Keratinocyte (primary cell): ENCODE data around the gene SPEF1. TPM values are rescaled to one million over a fixed set of nuclear protein-coding genes. Genes with fewer than 3 reads are reported as not detected.
A peak's percentile ranks its signal among the peaks of the same experiment; 100 is the strongest.

Experiments
- DNase-seq: peaks from one replicate; pipeline ENCODE4 v3.0.0-alpha.2; 2011; ENCODE audit warnings: low read depth, missing footprints, low spot score
- FAIRE-seq: peaks from 2 replicates; lab custom pipeline; 2011; peaks lifted over from hg19 to GRCh38; lab: Jason Lieb, UNC
- H2AFZ ChIP-seq: 2 replicates; pipeline ENCODE4 v1.6.0; 2012; ENCODE audit warnings: low read length, control low read depth, inconsistent platforms; ENCODE audit not compliant: control insufficient read depth
- H3K27ac ChIP-seq: 2 replicates; pipeline ENCODE4 v1.5.1; 2011; ENCODE audit warnings: low read length; ENCODE audit not compliant: control insufficient read depth, insufficient read depth
- H3K27me3 ChIP-seq: 3 replicates; pipeline ENCODE4 v1.6.0; 2011; ENCODE audit warnings: low read length; ENCODE audit not compliant: control insufficient read depth, insufficient read depth; ENCODE audit errors: extremely low read depth
- H3K36me3 ChIP-seq, 2 experiments: 2 replicates in 1 of 2; 3 replicates in 1 of 2; pipeline ENCODE4 v1.5.1; 2011; ENCODE audit warnings: low read length in 2 of 2, mild to moderate bottlenecking in 1 of 2; ENCODE audit not compliant: control insufficient read depth in 2 of 2, insufficient read depth in 2 of 2; ENCODE audit errors: extremely low read depth in 1 of 2
- H3K4me1 ChIP-seq: 3 replicates; pipeline ENCODE4 v1.5.1; 2011; ENCODE audit warnings: low read length; ENCODE audit not compliant: control insufficient read depth, insufficient read depth; ENCODE audit errors: extremely low read depth
- H3K4me2 ChIP-seq: 3 replicates; pipeline ENCODE4 v1.6.0; 2011; ENCODE audit warnings: low read depth, low read length; ENCODE audit not compliant: control insufficient read depth, insufficient read depth; ENCODE audit errors: extremely low read depth
- H3K4me3 ChIP-seq, 3 experiments: fragments of 200-600 bp in 1 of 3; sonication (generic) in 1 of 3; 2 replicates in 2 of 3; 3 replicates in 1 of 3; pipeline ENCODE4 v1.5.1; 2011 to 2016; ENCODE audit warnings: low read length in 3 of 3, mild to moderate bottlenecking in 3 of 3, control low read depth in 2 of 3, inconsistent platforms in 1 of 3, low read depth in 1 of 3, mixed read lengths in 1 of 3, mixed run types in 1 of 3, moderate library complexity in 1 of 3; ENCODE audit not compliant: control insufficient read depth in 2 of 3, insufficient read depth in 2 of 3; ENCODE audit errors: extremely low read depth in 1 of 3
- H3K79me2 ChIP-seq: 2 replicates; pipeline ENCODE4 v1.6.0; 2012; ENCODE audit warnings: low read length; ENCODE audit not compliant: control insufficient read depth, insufficient read depth
- H3K9ac ChIP-seq: 3 replicates; pipeline ENCODE4 v1.6.0; 2011; ENCODE audit warnings: low read length; ENCODE audit not compliant: control insufficient read depth, insufficient read depth; ENCODE audit errors: extremely low read depth
- H3K9me1 ChIP-seq: 3 replicates; pipeline ENCODE4 v1.6.0; 2011; ENCODE audit warnings: low read length; ENCODE audit not compliant: control insufficient read depth, insufficient read depth; ENCODE audit errors: extremely low read depth
- H3K9me3 ChIP-seq: 2 replicates; pipeline ENCODE4 v1.5.1; 2012; ENCODE audit warnings: low read depth, low read length; ENCODE audit not compliant: control insufficient read depth
- H4K20me1 ChIP-seq: 3 replicates; pipeline ENCODE4 v1.6.0; 2011; ENCODE audit warnings: low read length; ENCODE audit not compliant: control insufficient read depth, insufficient read depth; ENCODE audit errors: extremely low read depth
- CTCF ChIP-seq, 3 experiments: IDR thresholded peaks in 1 of 3; conservative IDR thresholded peaks in 1 of 3; optimal IDR thresholded peaks in 1 of 3; 2 replicates in 2 of 3; 3 replicates in 1 of 3; pipeline versions ENCODE3 to v1.5.1; 2011; ENCODE audit warnings: low read length in 3 of 3, mild to moderate bottlenecking in 3 of 3, moderate library complexity in 2 of 3, control low read depth in 1 of 3, inconsistent platforms in 1 of 3; ENCODE audit not compliant: insufficient read depth in 2 of 3; ENCODE audit errors: extremely low read depth in 1 of 3
- EZH2 ChIP-seq: IDR thresholded peaks from one replicate; pipeline ENCODE4 v1.6.1; 2012; ENCODE audit warnings: inconsistent platforms, mild to moderate bottlenecking, low read length, moderate library complexity
- dilution Hi-C: fragments of 300-500 bp; cut with MboI; formaldehyde crosslinking; loops from one replicate; pipeline ENCODE4 v1.7.0; 2020; ENCODE audit warnings: low sequenced_read_pairs; ENCODE audit not compliant: extremely low pct_ligation_motif_present
- polyA plus RNA-seq, 5 experiments: library from polyadenylated mRNA; depleted of rRNA in 3 of 5; stranded (reverse) in 3 of 5; stranded (forward) in 1 of 5; unstranded in 1 of 5; fragments of >200 nt; gene quantifications; 1 replicate in 1 of 5; 2 replicates in 3 of 5; 3 replicates in 1 of 5; pipeline versions ENCODE4 v1.2.1 to v1.2.3, GENCODE V29; 2011 to 2012; ENCODE audit warnings: missing spikeins in 2 of 5, low read depth in 1 of 5, low replicate concordance in 1 of 5

The SPEF1 gene
- polyA plus RNA-seq, 1 donor (not counting 4 experiments of a cell fraction or from before 2014, with no cell fraction given): 0.07 TPM

- Histone ChIP-seq H3K4me2 (peak overlapping the region; percentile 89), H3K79me2 (peaks cover 18% of the 10 kb centered on the region), H3K9me1 (no peaks in the 10 kb centered on the region), H3K9ac (peak overlapping the region; percentile 91), H3K4me3 (peak overlapping the region; percentile 68 to 87 (median 81)), H3K27ac (peak overlapping the region; percentile 85), H3K27me3 (no peaks in the 10 kb centered on the region), H4K20me1 (no peaks in the 10 kb centered on the region), H3K9me3 (no peaks in the 10 kb centered on the region), H2AFZ (peak overlapping the region; percentile 94), H3K36me3 (peaks cover 0 to 3% of the 10 kb centered on the region in 2 experiments), H3K4me1 (peaks cover 21% of the 10 kb centered on the region)
- dilution Hi-C loops: no loop called here
- TF ChIP-seq EZH2 (no peak), CTCF (optimal IDR thresholded peaks at IDR 0.05 in 1 of 3, IDR thresholded peaks at IDR 0.05 in 1 of 3, conservative IDR thresholded peaks at IDR 0.05 in 1 of 3; ENCODE audit: extremely low read depth in 1 of 3, insufficient read depth in 2 of 3, low read length in 3 of 3) (peak; percentile 35 to 52 (median 38))
- DNase-seq: no peak
- peak; percentile 97 for FAIRE-seq
These were observed 12.7 kb downstream of the SPEF1 start for GRCh38 chr20:3768342-3769130.

DNA sequence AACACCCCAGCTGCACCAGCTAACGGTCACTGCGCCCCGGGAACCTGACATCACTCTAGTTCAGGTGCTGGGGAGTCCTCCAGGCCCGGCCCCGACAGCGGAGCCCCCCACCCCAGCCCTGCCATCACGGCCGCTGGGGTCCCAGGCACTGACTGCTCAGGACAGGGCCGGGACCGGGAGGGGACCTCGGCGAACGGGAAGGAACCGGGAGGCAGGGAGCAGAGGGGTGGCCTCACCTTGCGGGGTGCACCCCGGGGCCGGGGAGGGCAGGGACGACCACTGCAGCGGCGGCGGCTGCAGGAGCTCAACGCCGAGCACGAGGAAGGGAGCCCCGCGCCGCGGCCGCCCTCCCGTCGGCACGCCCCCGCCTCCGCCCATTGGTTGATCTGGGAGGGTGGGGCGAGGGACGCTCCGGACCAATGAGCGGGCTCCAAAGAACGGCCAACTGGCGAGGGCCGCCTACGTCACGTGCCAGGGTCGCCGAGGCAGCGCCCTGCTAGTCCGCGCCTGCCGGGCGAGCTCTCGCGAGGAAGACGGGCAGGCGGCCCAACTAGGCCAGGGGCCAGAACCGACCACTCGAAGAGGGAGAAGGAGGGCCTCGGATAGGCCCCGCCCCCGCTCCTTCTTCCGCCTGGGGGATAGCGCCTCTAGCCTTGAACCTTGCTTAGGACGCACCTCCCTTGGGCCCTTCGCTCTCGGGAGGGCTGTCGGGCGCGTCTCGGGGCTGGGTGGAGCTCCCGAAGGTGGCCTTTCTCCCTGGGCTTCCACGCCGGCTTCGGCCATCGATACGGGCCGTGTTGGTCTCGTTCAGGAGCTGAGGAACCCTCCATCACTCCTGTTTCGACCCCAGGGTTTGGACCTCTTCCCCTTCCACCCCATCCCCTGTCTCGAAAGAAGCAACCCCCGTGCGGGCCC lies 13.6 kb downstream of the SPEF1 start, which contains the start of gene ADISSP:
Gene ADISSP, minus strand, starts transcription at position 327 of the 915 bp plus-strand sequence. CDS start 7,653 bp downstream, outside the sequence.
- peak within 1 kb of the TSS; percentile 81 to 93 (median 87) for H3K4me3 ChIP-seq

More for the DNA sequence above, 13.6 kb downstream of the SPEF1 start, which contains the start of gene ADISSP:
- H3K36me3 ChIP-seq: peaks cover 0 to 3% of the 10 kb centered on the region in 2 experiments
- peak within 1 kb of the TSS; percentile 90 for H3K4me2 ChIP-seq
- peak within 1 kb of the TSS; percentile 94 for H2AFZ ChIP-seq
- dilution Hi-C loops: no loop called here
- H3K79me2 ChIP-seq: peaks cover 18% of the 10 kb centered on the region
- no peaks in the 10 kb centered on the region for H3K9me1 ChIP-seq
- H3K4me1 ChIP-seq: peaks cover 21% of the 10 kb centered on the region
- no peaks in the 10 kb centered on the region for H3K9me3 ChIP-seq
- H4K20me1 ChIP-seq: no peaks in the 10 kb centered on the region
- no peaks in the 10 kb centered on the region for H3K27me3 ChIP-seq
- TF ChIP-seq CTCF (optimal IDR thresholded peaks at IDR 0.05 in 1 of 3, IDR thresholded peaks at IDR 0.05 in 1 of 3, conservative IDR thresholded peaks at IDR 0.05 in 1 of 3; ENCODE audit: extremely low read depth in 1 of 3, insufficient read depth in 2 of 3, low read length in 3 of 3) (peak in 1 of 3 experiments; percentile 35), EZH2 (no peak)
- peak within 1 kb of the TSS; percentile 85 for H3K27ac ChIP-seq
- H3K9ac ChIP-seq: peak within 1 kb of the TSS; percentile 91
- DNase-seq (peak; percentile 89), FAIRE-seq (peak; percentile 80)
